RPMI7951 (cell line): ENCODE measurements around the gene PDE7B. TPM values are rescaled to one million over a fixed set of nuclear protein-coding genes. Genes with fewer than 3 reads are reported as not detected.
A peak's percentile ranks its signal among the peaks of the same experiment; 100 is the strongest.

Experiments
- DNase-seq: peaks from one replicate; pipeline ENCODE4 v3.0.0-alpha.2; 2012; ENCODE audit warnings: low read depth
- total RNA-seq: library from RNA; depleted of rRNA; stranded (reverse); fragments of >200 nt; shearing (Covaris generic); gene quantifications from 2 replicates; pipeline ENCODE4 v1.2.3, GENCODE V29; 2014; rRNA removed

Gene PDE7B
- total RNA-seq, result 4.5 and 4.9 TPM in 2 replicates

- peak; percentile 98 for DNase-seq
Measured at GRCh38 chr6:135851442-135852271, at the start of gene PDE7B. Gene PDE7B (plus strand): TSS chr6:135851701.

- no peak for DNase-seq
Measured at GRCh38 chr6:135801755-135802465, 49.6 kb upstream of the PDE7B start.

- DNase-seq, result no peak
Measured at GRCh38 chr6:135810486-135810885, 41.0 kb upstream of the PDE7B start.

- DNase-seq, result no peak
Measured at GRCh38 chr6:135811170-135811569, 40.3 kb upstream of the PDE7B start.

DNA sequence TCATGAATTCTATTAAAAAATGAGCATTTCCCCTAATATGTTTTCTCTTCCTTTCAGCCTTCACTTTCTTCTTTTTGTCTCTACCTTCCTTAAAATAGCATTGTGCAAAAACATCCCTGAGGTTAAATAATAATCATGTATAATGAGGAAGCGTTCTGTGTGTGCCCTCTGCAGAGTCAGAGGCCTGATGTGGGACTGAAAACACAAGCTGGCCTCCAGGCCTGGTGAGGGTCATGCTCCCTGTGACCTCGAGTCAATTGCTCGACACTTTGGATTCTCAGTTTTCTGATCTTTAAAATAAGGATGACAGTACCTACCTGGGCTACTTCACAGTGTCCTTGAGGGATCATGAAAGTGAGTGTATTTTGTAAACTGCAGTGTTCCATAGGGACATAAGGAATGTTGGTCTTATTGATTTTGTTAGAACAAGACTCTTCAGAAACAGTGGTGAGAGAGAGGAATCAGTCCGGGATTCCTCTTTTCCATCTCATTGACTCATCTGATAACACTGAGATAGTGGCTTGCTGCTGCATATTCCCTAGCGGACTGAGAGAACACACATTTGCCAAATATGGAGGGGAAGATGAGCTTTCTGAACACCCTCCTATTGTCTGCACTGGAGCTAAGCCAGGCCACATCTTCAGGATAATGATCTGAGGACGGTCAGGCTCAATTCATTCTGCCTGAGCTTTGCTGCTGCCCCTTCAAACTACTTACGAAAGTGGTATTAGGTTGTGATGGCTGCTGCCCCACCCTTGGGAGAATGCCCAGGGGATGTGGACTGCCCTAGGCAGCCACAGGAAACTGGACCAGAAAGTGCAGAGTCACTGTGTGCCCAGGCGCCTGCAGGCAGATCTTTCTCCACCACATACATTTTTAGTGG lies 39.6 kb upstream of the PDE7B start:
- peak; percentile 98 for DNase-seq

- DNase-seq, result no peak
Measured at GRCh38 chr6:135813401-135813800, 38.1 kb upstream of the PDE7B start.

- no peak for DNase-seq
Measured at GRCh38 chr6:135814043-135814442, 37.5 kb upstream of the PDE7B start.

DNA sequence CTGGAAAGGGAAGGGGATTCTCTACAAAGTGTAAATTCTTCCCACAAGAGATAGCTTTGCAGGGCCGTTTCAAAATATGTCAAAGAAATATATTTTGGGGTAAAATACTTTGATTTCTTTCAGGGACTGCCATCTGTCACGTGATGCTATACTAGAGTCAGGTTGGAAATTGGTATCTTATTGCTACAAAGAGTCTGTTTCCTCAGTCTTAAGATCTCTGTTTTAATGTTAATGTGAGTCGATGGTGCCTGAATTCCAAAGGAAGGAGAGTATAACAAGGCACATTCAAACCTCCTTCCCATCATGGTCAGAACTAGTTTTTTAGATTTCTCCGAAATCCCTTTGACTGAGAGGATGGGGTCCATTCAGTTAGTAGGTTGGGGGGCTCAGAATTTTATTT lies 36.3 kb upstream of the PDE7B start:
- DNase-seq, result no peak

DNA sequence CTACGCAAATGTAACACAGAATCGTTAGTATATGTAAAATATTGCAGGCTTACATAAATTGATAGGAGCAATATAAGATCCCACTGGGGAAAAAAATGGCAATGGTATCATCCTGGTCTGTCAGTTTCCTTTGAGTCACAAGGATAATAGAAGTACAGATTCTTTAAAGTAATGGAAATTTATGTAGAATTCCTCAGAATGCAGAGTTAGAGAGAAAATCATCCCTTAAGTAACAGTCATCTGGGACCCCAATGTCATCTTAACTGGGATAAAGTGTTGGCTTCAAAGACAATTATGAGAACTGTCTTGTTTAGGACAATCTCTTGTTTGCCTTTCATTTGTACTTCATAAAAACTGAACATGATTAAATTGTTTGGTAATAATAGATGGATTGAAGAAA lies 34.5 kb upstream of the PDE7B start:
- no peak for DNase-seq

DNA sequence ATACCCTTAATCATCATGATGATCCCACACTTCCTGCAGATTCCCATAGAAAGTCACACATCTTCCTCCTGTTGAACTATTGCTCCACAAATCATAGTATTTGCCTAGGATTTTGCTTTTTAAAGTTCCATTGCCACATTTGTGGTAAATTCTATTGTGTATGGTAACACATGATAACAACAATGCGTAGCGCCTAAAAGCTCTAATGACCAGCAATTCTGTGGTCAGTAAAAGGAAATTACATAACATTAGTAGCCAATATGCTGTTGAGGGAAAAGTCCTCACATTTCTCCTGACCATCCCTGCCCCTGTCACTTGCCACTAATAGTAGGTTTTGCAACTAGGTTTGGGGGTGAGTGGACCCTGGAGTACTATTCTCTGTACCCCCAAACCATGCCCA lies 31.8 kb upstream of the PDE7B start:
- no peak for DNase-seq

DNA sequence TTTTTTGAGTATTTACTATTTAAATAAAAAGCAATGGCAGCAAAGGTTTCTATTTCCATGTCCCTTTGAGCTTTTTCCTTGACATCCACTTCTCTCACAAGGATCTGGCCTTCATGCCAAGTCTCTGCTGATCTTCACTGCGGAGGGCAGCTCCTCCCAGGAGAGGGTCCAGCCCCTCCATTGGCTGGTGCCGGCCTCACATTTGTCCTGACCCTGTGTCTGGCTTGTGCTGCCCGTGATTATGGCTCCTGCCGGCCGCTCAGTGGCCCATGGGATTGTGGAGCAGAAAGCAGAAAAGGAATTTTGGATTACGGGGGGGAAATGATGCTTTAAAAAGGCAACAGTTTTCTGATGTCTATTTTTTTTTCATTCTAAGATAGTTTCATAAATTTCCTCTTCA lies 31.2 kb upstream of the PDE7B start:
- no peak for DNase-seq

GRCh38 chr6:135823851-135824250 lies 27.6 kb upstream of the PDE7B start:
- DNase-seq, result no peak

GRCh38 chr6:135826236-135826804 lies 25.2 kb upstream of the PDE7B start:
- DNase-seq, result no peak

- DNase-seq, result no peak
Measured at GRCh38 chr6:135828021-135828420, 23.5 kb upstream of the PDE7B start.

- DNase-seq, result no peak
Measured at GRCh38 chr6:135830452-135830881, 21.0 kb upstream of the PDE7B start.

DNA sequence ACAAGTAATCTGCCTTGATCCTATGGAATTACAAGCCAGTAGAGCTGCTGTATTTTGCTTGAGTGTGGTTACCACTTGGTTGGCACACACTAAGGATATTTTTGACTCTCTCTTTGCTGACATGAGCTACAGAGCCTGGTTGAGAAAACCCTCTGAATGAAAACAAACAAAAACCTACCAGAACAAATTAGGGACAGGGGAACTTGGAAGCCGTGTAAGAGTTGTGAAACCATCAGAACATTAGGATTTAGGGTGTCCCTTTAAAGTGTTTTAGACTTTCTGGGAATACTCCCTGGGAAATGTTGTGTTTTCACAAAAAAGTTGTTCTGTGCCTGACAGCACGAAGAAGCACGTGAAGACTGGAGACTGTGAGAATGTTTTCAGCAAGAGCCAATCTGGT lies 20.5 kb upstream of the PDE7B start:
- no peak for DNase-seq

DNA sequence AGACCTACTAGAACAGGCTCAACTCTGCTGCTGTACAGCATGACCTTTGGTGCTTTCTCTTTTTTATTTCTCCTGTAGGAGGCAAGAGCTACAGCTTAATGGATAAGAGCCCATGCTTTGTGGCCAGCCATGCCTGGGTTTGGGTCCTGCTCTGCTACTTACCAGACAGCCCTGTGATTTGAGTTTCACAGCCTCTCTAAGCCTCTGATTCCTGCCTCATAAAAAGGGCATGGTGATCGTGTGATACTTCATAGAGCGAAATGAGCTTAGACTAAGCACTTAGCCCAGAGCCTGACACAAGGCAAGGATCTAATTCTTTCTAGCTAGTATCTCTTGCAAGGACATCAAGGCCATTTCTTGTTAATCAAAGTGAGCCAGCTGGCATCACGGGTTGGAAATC lies 19.3 kb upstream of the PDE7B start:
- no peak for DNase-seq

- DNase-seq, result no peak
Measured at GRCh38 chr6:135833771-135834170, 17.7 kb upstream of the PDE7B start.

DNA sequence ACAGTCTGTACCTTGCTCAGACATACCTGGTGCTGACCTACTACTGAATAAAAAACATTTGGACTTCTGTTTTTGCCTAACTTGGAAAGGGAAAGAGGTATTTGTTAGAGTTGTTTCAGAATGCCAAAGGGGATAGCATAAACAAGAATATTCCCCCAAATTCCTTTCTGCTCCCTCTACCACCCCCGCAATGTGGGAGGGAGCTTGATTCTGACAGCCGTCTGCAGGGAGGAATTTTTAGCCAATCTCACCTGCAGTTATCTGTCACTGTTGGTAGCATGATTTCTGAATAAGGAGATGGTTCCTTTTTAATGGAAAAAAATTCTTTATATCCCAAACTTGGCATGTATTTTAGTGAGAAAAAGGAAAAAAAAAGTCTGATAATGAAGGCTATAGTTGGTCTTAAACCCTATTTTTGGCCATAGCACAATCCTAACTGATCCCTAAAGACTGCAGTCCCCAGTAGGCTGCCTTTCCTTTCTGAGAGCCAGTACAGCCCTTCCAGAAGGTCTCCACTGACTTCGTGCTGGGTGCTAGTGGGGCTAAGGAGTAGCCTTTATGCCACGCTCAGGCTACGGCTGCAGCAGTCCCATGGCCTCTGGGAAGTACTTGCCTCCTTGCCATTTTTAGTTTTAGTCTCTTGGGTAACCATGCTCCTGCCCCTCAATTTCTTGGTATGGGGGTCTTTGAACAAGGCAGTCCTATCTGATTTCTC lies 13.6 kb upstream of the PDE7B start:
- DNase-seq, result no peak

DNA sequence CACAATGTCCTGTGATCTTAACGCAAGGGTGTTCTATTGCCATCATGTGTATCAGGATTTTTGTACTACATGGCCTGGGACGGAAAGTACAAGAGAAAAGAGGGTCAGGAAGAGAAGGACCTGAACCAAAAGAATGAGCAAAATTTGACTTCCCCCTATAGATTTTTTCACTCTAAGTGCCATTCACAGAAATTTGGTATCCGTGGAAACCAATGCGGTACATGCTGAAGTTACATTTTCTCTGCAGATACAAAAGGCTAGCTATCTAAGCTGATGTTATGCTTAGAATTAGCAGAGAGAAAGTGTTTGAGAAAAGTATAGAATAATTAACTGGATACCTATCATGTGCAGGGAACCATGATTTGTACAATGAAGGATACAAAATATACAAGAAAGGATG lies 12.4 kb upstream of the PDE7B start:
- DNase-seq, result no peak
